Panc1 (cell line): ENCODE results near the gene NACC1.

Source experiments
- POLR2AphosphoS5 ChIP-seq: IDR thresholded peaks from 2 replicates; pipeline ENCODE4 v1.6.1; 2012; ENCODE audit warnings: mild to moderate bottlenecking, low read depth, low read length, moderate library complexity
- REST ChIP-seq, 2 experiments: IDR thresholded peaks; 2 replicates each; pipeline ENCODE4 v1.6.1; 2011 to 2012; ENCODE audit warnings: low read depth in 2 of 2, control low read depth in 1 of 2, low read length in 1 of 2, mild to moderate bottlenecking in 1 of 2, moderate library complexity in 1 of 2; ENCODE audit not compliant: insufficient read depth in 1 of 2
- SIN3A ChIP-seq: IDR thresholded peaks from 2 replicates; pipeline ENCODE4 v1.6.1; 2012; ENCODE audit warnings: low read depth, mild to moderate bottlenecking, low read length, moderate library complexity, borderline replicate concordance; ENCODE audit not compliant: insufficient read depth
- TF ChIP-seq, protein P1 (sequence below): fragments of 450-650 bp; IDR thresholded peaks from 2 replicates; pipeline ENCODE4 v1.5.1; 2017; ENCODE audit warnings: mild to moderate bottlenecking

DNA sequence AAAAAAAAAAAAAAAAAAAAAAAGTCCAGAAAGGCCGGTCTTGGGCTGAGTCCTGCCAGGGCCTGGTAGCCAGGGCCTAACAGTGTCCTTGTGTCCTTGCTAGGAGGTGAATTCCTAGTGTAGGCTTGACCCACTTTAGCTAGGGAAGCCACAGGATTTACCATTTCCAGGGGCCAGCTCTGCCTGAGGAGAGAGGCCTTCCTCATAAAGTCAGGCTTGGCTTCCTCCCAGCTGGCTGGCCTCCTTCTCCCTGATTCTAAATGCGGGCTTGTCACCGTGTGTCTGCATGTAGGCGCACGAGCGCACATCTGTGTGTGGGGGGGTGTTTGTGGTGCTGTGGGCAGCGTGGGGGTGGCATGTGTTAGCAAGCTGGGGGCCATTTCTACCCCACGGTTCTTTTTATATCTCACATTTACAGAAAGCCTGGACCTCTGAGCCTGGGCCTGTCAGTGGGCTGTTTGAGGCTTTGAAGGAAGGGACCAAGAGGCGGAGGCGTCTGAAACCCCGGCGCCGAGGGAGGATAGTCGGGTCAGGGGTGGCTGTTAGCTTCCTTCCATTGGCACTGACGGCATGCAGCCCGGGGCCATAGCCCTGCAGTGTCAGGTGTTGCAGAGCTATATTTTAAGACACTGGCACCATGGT lies 63.8 kb downstream of the NACC1 start:
- TF ChIP-seq, protein P1, sequence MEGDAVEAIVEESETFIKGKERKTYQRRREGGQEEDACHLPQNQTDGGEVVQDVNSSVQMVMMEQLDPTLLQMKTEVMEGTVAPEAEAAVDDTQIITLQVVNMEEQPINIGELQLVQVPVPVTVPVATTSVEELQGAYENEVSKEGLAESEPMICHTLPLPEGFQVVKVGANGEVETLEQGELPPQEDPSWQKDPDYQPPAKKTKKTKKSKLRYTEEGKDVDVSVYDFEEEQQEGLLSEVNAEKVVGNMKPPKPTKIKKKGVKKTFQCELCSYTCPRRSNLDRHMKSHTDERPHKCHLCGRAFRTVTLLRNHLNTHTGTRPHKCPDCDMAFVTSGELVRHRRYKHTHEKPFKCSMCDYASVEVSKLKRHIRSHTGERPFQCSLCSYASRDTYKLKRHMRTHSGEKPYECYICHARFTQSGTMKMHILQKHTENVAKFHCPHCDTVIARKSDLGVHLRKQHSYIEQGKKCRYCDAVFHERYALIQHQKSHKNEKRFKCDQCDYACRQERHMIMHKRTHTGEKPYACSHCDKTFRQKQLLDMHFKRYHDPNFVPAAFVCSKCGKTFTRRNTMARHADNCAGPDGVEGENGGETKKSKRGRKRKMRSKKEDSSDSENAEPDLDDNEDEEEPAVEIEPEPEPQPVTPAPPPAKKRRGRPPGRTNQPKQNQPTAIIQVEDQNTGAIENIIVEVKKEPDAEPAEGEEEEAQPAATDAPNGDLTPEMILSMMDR = no peak
- no peak for TF ChIP-seq POLR2AphosphoS5
- TF ChIP-seq REST (IDR thresholded peaks at IDR 0.05; ENCODE audit: insufficient read depth in 1 of 2, low read depth in 2 of 2, low read length in 1 of 2) = no peak
- no peak for TF ChIP-seq SIN3A
